OCI-LY7 (cell line): ENCODE data around the gene WFDC2.

Source experiments
- CTCF ChIP-seq: fragments of 200-600 bp; sonication (generic); conservative IDR thresholded peaks from 2 replicates; pipeline ENCODE4 v1.5.1; 2014; ENCODE audit warnings: mild to moderate bottlenecking, antibody characterized with exemption, low read length, moderate library complexity, mixed read lengths
- EZH2phosphoT487 ChIP-seq: fragments of 200-600 bp; sonication (generic); IDR thresholded peaks from 2 replicates; pipeline ENCODE4 v1.6.1; 2018; ENCODE audit warnings: low read depth, borderline replicate concordance, mild to moderate bottlenecking, mixed run types, antibody characterized with exemption, low read length, moderate library complexity, mixed read lengths

- no peak for TF ChIP-seq CTCF
- no peak for TF ChIP-seq EZH2phosphoT487
Measured at GRCh38 chr20:45452772-45453691, 16.5 kb upstream of the WFDC2 start.
